ENCODE measurements around the gene FBLN1.

DNA sequence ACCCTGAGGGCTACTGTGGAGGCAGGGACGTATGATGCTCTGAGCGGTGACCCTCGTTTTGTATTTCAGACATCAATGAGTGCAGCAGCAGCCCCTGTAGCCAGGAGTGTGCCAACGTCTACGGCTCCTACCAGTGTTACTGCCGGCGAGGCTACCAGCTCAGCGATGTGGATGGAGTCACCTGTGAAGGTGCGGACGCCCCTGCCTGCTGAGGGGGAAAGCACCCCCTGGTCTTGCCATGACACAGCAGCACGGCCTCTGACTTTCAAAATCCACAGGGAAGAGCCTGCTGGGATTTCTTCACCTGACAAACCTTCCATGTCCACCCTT is 44.3 kb downstream of the FBLN1 start:
- TF ChIP-seq TAF1 (IDR thresholded peaks at IDR 0.05; ENCODE audit: low read depth, low read length) (no peak), POLR2A (IDR thresholded peaks at IDR 0.05; ENCODE audit: low read depth, low read length) (no peak)

Measured in GM12891 (cell line).